WI38 (cell line): ENCODE measurements around the gene GMDS.

Source experiments
- H3K4me3 ChIP-seq: 2 replicates; pipeline ENCODE4 v1.5.1; 2011; ENCODE audit warnings: low read depth, mild to moderate bottlenecking, control low read depth, low read length
- TF ChIP-seq, protein P1 (sequence below): IDR thresholded peaks from 2 replicates; pipeline ENCODE4 v1.5.1; 2012; ENCODE audit warnings: low read depth, mild to moderate bottlenecking, control low read depth, low read length

Gene GMDS

DNA sequence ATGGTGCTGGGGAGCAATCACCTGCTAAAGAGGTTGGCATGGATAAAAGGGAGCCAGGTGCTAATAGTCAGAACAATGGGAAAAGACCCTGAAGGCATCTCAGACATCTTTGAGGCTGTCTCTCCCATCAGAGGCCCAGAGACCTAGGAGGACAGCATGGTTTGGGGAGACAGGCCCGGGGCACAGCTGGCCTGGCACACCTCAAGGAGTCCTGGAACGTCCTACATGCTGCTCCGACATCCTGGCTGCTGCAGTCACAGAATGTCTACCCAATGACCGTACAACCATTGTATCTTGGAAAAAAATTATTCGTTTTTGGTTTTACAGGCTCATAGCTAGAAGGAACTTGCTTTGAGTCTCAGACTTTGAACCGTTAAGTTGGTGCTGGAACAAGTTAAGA is 4.4 kb downstream of the GMDS start:
- H3K4me3 ChIP-seq: no peak overlapping the region
- TF ChIP-seq, protein P1, sequence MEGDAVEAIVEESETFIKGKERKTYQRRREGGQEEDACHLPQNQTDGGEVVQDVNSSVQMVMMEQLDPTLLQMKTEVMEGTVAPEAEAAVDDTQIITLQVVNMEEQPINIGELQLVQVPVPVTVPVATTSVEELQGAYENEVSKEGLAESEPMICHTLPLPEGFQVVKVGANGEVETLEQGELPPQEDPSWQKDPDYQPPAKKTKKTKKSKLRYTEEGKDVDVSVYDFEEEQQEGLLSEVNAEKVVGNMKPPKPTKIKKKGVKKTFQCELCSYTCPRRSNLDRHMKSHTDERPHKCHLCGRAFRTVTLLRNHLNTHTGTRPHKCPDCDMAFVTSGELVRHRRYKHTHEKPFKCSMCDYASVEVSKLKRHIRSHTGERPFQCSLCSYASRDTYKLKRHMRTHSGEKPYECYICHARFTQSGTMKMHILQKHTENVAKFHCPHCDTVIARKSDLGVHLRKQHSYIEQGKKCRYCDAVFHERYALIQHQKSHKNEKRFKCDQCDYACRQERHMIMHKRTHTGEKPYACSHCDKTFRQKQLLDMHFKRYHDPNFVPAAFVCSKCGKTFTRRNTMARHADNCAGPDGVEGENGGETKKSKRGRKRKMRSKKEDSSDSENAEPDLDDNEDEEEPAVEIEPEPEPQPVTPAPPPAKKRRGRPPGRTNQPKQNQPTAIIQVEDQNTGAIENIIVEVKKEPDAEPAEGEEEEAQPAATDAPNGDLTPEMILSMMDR: no peak

- TF ChIP-seq, protein P1: no peak
- H3K4me3 ChIP-seq: no peak overlapping the region
These were observed 8.4 kb downstream of the GMDS start for GRCh38 chr6:2237001-2237400.

DNA sequence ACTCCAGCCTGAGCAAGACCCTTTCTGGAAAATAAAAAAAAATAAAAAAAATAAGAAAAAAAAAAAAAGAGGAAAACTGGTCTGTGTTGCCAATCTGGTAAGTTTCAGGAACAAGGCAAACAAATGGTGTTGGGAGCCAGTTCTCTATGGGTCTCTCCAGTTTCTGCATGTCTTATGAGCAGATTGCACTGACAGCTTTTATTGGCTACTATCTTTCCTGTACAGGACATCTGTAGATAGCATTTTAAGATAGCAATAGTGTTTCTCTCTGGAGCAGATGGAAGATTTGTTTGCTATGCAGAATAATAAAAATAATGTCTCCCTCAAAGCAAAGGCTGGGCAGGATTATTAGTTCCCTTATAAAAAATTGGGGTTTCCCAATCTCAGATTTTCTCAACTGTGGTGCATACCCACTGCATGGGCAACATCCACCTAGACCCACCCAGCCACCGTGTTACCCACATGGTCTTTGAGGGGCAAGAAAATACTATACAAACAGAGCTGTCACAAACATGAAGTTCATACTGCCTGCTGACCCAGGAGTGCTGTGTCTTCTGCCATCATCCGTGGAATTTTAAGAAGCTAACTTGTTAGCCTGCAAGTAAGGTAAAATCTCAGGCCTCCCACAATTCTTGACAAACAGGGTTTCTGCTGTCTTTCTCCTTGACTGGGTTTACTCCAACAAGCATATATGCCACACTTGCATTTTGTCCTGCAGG is 9.5 kb downstream of the GMDS start:
- TF ChIP-seq, protein P1: no peak
- H3K4me3 ChIP-seq: no peak overlapping the region

GRCh38 chr6:2232445-2232844 is 13.0 kb downstream of the GMDS start:
- TF ChIP-seq, protein P1: no peak
- no peak overlapping the region for H3K4me3 ChIP-seq

GRCh38 chr6:2231438-2231837 is 14.0 kb downstream of the GMDS start:
- TF ChIP-seq, protein P1: no peak
- H3K4me3 ChIP-seq: no peak overlapping the region

DNA sequence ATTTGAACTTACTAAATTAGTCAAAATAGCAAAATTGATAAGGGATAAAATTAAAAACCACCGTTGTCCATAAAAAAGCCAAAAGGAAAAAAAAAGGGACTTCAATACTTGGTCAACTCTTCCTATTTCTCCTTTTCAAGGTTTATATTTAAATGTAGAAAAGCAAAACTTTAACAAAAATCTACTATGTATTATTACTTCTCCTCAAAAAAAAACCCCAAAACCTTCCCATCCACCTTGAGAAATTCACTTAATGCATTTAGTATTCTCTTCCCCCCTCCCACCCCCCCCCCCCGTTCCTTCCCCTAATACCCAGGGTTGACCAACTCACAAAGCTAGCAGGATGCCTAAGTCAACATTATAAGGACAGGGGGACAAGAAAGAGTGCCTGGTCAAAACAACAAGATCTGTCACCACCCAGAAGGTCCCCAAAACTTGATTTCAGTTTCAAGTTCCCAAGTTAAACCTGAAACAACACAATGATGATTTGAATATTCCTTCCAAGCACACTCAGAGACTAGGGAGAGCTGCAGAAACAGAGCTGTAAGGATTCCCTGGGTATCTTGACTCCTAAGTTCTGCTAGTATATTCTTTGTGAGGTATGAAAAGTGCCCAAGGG is 14.6 kb downstream of the GMDS start:
- TF ChIP-seq, protein P1: no peak
- no peak overlapping the region for H3K4me3 ChIP-seq

DNA sequence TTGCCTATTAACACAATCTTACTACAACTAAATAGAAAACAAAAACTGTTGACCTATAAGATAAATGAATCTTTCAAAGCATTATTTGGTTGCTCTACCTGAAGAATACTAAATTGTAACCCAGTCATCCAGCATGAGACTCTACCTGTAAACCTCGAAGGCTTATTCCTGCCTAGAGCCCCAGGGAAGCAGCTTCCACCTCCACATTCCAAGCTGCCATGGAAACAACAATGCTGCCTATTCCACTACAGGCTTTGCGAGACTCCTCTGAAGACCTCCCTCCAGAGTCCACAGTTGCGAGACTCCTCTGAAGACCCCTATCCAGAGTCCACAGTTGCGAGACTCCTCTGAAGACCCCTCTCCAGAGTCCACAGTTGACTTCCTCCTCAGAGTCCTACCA is 15.7 kb downstream of the GMDS start:
- H3K4me3 ChIP-seq: no peak overlapping the region
- TF ChIP-seq, protein P1: no peak
